Measurements from ENCODE around the gene OR7A10. TPM values are rescaled to one million over a fixed set of nuclear protein-coding genes. Genes with fewer than 3 reads are reported as not detected.

OR7A10 gene
- total RNA-seq (2022; extraction: Qiagen RNA extraction): not detected in 5 replicates

DNA sequence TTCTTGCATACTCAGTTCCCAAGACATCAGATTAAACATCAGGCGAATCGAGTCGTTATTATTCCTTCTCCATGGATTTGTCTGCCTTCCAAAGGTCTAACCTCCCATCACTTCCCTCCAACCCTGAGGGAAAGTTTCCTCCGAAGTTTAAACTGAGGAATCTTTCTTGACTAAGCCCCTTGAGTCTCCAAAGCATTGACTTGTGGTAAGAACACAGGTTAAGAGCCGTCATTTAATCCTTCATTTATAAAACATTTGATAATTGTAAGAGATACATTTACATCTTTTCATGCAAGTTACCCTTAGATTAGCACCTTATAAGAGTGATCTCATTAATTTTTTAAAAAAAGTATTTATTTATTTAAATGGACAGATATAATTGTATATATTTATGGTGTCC is at the start of gene OR7A10:
Gene OR7A10 (minus strand): TSS at position 101 of the 400 bp plus-strand sequence. CDS start 7,045 bp downstream, outside the sequence.

GRCh38 chr19:14886032-14886431 is 37.3 kb upstream of the OR7A10 start, which contains the start of gene OR7A17:
Gene OR7A17, minus strand, starts transcription at chr19:14886132. Its CDS starts 4,777 bp downstream, at chr19:14881355.

GRCh38 chr19:14835011-14835410 is 13.7 kb downstream of the OR7A10 start, which contains the start of the genes OR7A5 and OR7C1:
Gene OR7A5, minus strand, starts transcription at chr19:14835185. Its CDS starts 6,944 bp downstream, at chr19:14828241.
Gene OR7C1, minus strand, starts transcription at chr19:14835185. Its CDS starts 35,049 bp downstream, at chr19:14800136.

Other genes starting within 250 kb of the OR7A10 start
- not detected in 5 replicates for gene ADGRE3, start 174.1 kb downstream of the OR7A10 start, total RNA-seq (2022; extraction: Qiagen RNA extraction)
- gene ZNF333, start 158.9 kb downstream of the OR7A10 start, total RNA-seq (2022; extraction: Qiagen RNA extraction): 2.7 to 3.4 TPM (median 3.0 TPM) in 5 replicates
- gene ADGRE2, start 70.4 kb downstream of the OR7A10 start, total RNA-seq (2022; extraction: Qiagen RNA extraction): 0.51 to 1.1 TPM (median 0.66 TPM) in 5 replicates
- not detected in 5 replicates for gene OR7A5, start 13.7 kb downstream of the OR7A10 start, total RNA-seq (2022; extraction: Qiagen RNA extraction)
- gene OR7C1, start 13.7 kb downstream of the OR7A10 start, total RNA-seq (2022; extraction: Qiagen RNA extraction): not detected in 5 replicates
- not detected in 5 replicates for gene OR7A17, start 37.2 kb upstream of the OR7A10 start, total RNA-seq (2022; extraction: Qiagen RNA extraction)
- not detected in 5 replicates for gene OR7C2, start 92.6 kb upstream of the OR7A10 start, total RNA-seq (2022; extraction: Qiagen RNA extraction)
- gene SLC1A6, start 130.9 kb upstream of the OR7A10 start, total RNA-seq (2022; extraction: Qiagen RNA extraction): not detected in 5 replicates
- not detected in 5 replicates for gene CASP14, start 200.6 kb upstream of the OR7A10 start, total RNA-seq (2022; extraction: Qiagen RNA extraction)
- gene OR1I1, start 233.3 kb upstream of the OR7A10 start, total RNA-seq (2022; extraction: Qiagen RNA extraction): not detected in 5 replicates